Ureter (tissue), 1 donor: ENCODE data around the gene PLAC1. TPM values are rescaled to one million over a fixed set of nuclear protein-coding genes. Genes with fewer than 3 reads are reported as not detected.

Experiments
- DNase-seq: peaks from one replicate; pipeline ENCODE4 v3.0.0-alpha.2; 2020; ENCODE audit warnings: low spot score
- total RNA-seq: library from RNA; stranded (reverse); gene quantifications from one replicate; pipeline ENCODE4 v1.2.4, GENCODE V29; 2023
- donor health status: DM: yes; HTN: yes; CAD: no.

PLAC1 gene
- total RNA-seq, 1 donor from 2014 or later, result 0.42 TPM

- no peak for DNase-seq
These were observed 12.1 kb upstream of the PLAC1 start for GRCh38 chrX:134670134-134670924.

- DNase-seq, result no peak
These were observed 11.3 kb upstream of the PLAC1 start for GRCh38 chrX:134669378-134670098.

GRCh38 chrX:134664202-134664601, 5.9 kb upstream of the PLAC1 start:
- DNase-seq, result no peak

- DNase-seq, result no peak
These were observed 3.0 kb upstream of the PLAC1 start for GRCh38 chrX:134661295-134661694.

GRCh38 chrX:134660627-134661026, 2.4 kb upstream of the PLAC1 start:
- no peak for DNase-seq

GRCh38 chrX:134659761-134660160, 1.5 kb upstream of the PLAC1 start:
- no peak for DNase-seq

GRCh38 chrX:134658760-134659023, 421 bp upstream of the PLAC1 start:
- no peak for DNase-seq

GRCh38 chrX:134654398-134655012, 3.8 kb downstream of the PLAC1 start:
- DNase-seq, result no peak

- no peak for DNase-seq
These were observed 4.4 kb downstream of the PLAC1 start for GRCh38 chrX:134653835-134654234.

- no peak for DNase-seq
These were observed 7.6 kb downstream of the PLAC1 start for GRCh38 chrX:134650701-134651100.

- no peak for DNase-seq
These were observed 8.5 kb downstream of the PLAC1 start for GRCh38 chrX:134649770-134650169.

GRCh38 chrX:134647477-134647877, 10.8 kb downstream of the PLAC1 start:
- DNase-seq, result no peak

GRCh38 chrX:134646691-134647090, 11.6 kb downstream of the PLAC1 start:
- DNase-seq, result no peak

- no peak for DNase-seq
These were observed 12.2 kb downstream of the PLAC1 start for GRCh38 chrX:134645936-134646543.

GRCh38 chrX:134642386-134642785, 15.9 kb downstream of the PLAC1 start:
- no peak for DNase-seq

GRCh38 chrX:134641346-134641745, 16.9 kb downstream of the PLAC1 start:
- no peak for DNase-seq

GRCh38 chrX:134640914-134641313, 17.4 kb downstream of the PLAC1 start:
- DNase-seq, result no peak

- DNase-seq, result no peak
These were observed 21.4 kb downstream of the PLAC1 start for GRCh38 chrX:134636851-134637250.

GRCh38 chrX:134634691-134635090, 23.6 kb downstream of the PLAC1 start:
- no peak for DNase-seq

GRCh38 chrX:134633832-134634231, 24.4 kb downstream of the PLAC1 start:
- DNase-seq, result no peak

- DNase-seq, result no peak
These were observed 24.9 kb downstream of the PLAC1 start for GRCh38 chrX:134633394-134633793.

- no peak for DNase-seq
These were observed 25.9 kb downstream of the PLAC1 start for GRCh38 chrX:134632355-134632754.
